Measurements from ENCODE around the gene KDM5A.

KDM5A gene

DNA sequence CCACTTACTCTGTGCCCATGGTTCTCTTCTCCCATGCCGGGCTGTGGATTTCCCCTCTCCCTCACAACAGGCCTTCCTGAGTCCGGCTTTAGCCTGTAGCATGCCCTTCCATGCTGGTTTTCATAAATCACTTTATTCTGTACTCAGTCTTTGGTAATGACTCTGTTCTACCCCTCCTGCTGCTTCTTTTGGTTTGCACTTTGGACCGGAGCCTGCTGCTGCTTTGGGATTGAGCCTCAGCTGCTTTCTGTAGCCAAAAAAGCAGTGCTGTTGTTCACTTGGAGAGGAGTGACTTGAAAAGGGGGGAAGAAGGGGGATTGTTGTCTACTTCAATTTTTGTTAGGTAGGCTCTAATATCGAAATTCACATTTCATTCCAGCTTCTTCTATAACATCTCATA, 118.0 kb downstream of the KDM5A start:
- DNase-seq: no peak

DNA sequence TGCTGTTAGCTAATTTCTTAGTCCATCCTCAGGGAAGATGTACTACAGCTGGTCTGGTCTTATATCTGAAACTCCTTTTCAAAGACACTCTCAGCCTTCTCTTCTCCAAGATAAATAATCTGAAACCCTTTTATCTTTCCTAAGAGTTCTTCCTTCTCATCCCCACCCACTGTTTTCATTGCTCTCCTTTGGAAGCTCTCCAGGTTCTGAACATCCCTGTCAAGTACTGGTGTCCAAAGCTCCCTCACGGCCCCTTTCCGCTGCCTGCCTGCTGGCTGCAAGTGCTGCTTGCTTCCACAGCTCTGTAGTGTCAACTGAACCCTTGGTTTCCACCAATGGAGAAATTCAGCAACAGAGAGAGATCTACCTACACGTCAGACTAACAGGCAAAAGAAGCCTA, 119.9 kb downstream of the KDM5A start:
- no peak for DNase-seq

DNA sequence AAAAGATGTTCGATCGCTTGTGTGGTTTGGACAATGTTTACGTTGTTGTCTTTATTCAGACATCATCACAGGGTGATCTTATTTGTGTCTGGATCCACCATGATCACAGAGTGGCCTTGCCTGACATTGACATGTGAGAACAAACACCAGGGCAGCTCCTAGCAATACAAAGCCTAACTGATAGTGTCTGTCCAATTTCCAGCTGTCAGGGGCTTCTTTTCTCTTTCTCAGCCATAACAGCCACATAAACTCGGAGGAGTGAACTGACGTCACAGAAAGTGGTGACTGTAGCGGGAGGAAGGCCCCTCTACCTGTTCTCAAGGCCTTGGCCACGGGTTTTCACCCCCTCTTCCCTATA, 120.7 kb downstream of the KDM5A start:
- no peak for DNase-seq

DNA sequence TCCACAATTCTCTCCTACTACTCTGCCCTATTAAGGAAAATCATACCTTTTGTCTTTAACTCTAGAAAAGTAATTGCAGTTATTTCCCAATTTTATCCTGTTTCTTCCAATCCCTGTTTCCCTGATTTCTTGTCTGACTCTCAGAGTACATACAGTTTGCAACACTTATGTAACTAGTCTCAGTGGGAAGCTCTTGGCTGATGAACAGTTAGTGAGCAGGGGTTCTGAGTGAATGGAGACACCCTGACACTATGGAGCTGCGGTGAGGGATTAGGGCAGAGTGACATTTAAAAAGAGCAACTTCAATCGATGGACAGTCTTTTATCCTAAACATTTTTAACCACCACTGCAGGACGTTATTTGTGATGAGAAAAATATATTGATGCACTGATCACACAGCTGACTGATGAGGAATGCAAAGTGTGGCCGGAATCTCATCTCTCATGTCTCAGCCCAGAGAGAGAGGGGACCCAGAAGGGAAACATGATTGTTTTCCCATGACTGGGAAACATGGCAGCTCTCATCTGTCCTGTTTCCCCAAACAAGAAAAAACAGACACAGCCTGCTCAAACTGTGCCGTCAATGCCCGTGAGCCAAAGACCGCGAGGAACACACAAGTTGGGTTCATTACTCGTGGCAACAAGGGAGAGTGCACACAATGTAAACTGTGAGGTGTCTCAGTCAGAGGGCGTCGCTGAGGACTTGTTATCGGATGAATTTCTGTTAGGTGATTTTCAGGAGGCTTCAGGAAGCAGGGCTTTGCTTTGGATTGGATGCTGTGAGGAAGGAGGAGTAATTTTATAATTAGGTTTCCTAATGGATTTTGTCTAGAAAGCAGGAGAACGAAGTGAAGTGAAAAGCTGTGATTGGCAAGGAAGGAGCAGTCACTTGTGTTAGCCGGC, 121.3 kb downstream of the KDM5A start:
- no peak for DNase-seq

DNA sequence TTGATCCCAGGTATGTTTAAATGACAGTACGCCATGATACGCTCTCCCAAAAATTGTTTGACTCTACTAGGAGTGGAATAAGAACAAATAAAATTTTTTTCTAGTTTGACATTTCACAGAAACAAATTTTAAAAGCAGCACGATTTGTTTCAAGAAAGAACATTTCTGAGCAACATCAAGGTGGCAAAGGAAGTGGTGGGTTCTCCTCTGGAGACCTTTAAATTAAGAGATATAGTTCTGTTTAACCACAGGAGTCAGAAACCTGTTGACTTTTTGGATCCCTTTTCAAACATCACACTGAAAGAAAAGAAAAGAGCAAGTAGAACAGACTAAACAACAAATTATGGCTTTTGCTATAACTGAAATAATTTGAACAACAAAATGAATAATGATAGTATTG, 124.0 kb downstream of the KDM5A start:
- no peak for DNase-seq

DNA sequence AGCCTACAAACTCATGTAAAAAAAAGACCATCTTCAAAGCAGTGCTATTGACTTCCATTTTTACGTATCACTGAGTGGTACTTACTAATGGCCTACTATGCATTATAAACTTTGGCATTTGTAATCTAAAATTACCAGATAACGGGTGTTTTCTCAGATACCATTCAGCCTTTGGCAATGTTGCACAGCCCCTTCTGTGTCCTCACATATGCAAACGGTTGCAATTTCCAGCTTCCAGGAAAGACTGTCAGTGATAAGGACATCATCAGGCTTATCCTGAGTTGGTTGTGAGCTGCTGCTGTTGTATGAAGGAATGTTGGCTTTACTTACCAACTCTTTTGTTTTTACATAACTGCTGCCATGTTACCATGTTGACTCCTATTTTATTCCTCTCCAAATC, 124.9 kb downstream of the KDM5A start:
- no peak for DNase-seq

DNA sequence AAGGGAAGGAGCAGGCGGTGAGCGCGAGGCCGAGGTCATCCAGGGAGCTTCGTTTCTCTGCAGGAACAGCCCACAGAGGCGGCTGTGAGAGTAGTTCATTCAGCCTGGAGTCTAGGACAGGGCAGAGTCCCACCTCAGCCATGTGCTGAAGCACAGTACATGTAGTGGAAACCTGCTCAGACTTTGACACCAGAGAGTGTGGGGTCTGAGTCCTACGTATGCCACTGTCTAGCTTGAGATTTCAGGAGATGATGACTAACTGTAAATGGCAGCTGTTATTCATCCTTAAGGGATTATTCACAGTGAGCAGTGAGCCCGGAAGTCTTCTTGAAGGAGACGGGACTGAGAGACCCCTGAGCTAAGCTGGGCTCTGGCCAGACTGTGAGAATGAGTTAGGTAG, 125.5 kb downstream of the KDM5A start:
- DNase-seq: no peak

DNA sequence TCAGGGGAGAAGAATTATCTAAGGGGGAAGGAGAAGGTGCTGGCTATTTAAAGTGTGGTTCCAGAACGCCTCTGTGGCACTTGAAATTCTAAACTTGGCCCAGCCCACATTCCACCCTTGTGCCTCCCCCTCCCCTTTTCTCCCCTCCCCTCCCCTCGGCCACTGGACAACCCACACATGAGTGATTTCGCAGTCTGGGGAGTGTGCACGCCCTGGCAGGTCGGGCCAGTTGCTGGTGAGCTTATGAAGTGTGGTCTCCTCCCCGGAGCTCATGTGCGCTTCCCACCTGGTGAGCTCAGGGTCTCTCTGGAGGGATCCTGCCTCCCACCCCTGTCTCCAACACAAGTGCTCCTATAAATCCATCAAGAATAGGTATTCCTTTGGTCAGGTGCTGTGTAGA, 126.3 kb downstream of the KDM5A start, which contains the start of gene SLC6A13:
Gene SLC6A13, minus strand, starts transcription at position 20 of the 400 bp plus-strand sequence. CDS start 2,784 bp downstream, outside the sequence.
- DNase-seq: no peak

DNA sequence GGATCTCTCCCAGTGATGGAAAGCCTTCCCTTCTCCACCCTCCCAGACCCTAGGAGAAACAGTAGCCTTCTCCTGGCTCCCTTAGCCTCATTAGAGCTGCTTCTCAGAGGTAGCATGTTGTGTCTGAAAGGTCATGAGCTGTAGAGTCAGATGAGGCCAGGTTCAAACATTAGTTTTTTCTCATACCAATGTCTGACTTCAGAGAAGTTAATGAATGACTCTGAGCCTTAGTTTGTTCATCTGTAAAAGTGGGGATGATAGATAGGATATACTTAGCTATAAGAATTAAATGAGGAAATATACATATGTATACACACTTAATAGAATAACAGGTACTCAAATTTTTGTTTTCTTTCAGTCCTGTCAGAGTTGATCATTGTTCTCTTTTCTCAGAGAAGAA, 127.0 kb downstream of the KDM5A start:
- DNase-seq: no peak

DNA sequence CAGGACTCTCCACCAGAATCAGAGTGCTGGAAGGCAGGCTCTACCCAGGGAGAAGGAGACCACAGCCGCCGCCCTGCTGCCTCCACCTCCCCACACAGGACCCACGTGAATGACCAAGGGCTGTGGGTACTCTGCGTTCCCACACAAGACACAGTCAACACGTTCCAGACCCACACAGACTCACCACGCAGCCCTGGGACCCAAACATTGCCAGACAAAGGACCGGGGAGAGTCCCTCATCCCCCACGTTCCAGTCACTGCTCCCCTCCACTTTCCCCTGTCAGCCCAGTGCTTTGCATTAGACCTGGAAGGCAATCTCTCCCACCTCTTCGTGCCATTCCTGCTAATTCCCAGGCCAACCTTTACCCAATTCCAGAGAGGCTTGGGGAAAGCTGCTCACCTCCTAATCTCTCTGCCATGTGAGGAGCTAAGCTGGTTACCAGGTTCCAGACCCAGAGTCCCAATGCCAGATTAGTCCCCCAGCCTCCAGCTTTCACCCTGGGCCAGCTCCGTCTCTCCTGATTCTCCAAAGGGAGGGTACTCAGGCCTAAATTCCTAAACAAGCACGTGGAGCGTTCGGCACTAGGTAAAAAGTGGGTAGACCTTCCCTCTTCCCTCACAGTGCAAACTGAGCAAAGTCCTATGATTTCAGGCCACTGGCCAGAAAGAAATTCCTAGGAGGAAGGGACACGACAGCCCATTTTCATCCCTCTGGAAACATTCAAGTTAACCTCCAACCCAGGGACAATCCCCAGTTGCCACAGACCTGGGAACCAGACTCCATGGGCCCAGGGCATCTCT, 131.4 kb downstream of the KDM5A start:
- DNase-seq: no peak

DNA sequence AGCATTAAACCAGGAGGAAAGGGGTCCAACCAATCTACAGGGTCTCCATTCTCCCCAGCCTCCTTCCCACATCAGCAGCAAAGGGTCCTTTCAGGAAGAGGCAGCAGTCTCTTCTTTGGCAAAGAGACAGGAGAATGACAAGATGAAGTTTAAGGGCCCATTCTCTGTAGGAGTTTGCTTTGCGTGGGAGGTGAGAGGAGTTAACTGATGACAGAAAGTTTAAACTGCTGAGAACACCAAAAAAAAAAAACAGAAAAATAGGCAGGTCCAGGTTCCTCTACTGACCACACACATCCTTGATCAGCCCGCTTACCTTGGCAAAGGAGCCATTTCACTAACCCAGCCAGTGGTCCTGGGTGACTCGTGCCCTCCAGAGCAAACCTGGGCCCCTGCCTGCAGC, 132.2 kb downstream of the KDM5A start:
- no peak for DNase-seq

DNA sequence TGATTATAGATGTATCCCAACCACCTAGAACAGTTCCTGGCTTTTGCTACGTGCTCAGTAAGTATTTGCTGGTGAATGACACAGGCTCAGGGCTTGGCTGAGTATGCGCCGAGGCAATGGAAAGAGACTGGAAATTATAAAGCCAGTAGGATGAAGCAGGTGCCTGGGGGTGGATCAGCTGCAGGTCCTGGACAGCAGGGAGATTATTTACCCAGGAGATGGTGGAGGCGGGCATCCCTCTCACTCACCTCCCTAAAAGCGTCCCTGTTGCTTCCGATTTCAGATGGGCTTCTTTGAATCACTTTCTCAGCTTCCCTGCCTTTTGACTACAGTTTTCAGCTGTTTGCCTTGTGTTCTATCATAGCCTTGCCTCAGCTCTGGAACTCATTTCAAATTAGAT, 132.9 kb downstream of the KDM5A start:
- DNase-seq: no peak

DNA sequence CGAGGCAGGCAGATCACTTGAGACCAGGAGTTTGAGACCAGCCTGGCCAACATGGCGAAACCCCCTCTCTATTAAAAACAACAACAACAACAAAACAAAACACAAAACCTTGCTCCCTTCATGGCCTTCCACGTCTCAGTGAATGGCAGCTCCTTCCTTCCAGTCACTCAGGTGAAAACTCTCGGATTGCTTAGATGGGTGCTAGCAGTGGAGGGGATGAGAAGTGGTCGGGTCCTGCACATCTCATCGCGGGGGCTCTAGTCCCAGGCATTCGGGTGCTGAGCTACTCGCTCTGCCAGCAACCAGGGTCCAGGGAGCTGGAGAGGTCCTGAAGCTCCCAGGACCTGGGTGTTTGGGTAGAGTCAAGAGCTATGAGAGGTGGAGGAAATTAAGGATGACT, 134.2 kb downstream of the KDM5A start:
- no peak for DNase-seq

DNA sequence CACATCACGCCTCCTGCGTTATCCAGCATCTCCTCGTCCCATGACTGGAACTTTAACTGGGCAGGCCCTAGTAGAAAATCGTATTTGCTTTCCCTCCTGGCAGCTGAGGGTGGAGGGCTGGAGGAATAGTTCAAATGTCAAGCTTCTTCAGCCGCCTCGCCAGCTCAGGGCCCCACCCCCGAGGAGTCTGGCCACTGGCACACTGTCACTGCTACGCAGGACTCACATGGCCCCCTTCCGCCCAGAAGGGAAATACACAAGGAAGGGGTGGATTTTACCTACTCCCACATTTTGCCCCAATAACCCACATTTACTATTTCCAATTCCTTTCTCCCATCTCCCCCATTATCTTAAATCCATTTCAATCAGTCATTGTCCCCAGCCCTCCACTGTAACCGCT, 135.1 kb downstream of the KDM5A start:
- no peak for DNase-seq

DNA sequence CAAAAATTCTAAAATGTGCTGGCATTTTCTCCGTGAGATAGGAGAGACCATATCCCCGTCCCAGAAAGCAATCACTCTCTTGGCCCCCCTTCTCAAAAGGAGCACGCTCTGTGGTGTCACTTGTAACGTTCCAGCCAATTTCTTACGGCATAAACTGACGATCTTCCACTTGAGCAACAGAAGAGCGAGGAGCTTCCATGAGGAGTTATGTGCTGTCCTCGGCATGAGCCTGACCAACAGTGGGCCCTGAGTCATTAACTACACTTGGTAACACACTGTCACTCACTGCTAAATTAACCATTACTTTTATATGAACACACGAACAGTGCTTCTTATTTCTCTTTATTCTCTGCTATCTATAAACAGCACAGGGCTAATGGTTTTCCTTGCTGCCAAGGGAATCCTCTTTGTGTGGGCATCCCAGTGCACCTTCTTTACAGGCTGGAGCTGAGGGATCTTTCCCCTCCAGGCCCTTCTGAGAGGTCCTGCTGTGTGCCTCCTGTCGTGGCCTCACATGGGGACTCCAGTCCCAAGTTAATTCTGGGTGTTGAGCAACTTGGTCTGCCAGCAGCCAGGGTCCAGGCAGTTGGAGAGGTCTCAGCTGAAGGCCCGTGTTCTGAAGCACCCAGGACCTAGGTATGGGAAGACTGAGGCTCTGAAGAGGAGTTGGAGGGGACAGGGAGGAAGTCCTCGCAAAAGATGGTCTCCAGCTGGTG, 135.8 kb downstream of the KDM5A start:
- DNase-seq: no peak

DNA sequence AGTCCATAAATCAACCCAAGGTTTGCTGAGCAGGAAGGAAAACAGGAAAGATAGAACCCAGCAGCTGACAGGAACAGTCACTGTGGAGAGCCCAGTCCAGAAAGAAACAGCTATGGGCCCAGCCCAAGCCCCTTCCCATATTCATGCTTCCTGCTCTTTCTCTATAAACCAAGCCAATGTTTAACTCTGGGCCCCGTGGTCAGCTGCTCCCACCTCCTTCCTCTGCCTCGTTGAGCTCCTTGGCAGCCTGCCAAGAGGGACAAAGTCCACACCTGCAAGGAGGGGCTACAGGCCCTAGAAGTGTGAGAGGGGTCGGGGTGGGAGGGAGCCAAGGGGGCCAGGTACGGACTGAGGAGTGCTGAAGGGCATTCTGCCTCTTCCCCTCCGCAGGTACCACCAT, 136.5 kb downstream of the KDM5A start:
- DNase-seq: no peak

DNA sequence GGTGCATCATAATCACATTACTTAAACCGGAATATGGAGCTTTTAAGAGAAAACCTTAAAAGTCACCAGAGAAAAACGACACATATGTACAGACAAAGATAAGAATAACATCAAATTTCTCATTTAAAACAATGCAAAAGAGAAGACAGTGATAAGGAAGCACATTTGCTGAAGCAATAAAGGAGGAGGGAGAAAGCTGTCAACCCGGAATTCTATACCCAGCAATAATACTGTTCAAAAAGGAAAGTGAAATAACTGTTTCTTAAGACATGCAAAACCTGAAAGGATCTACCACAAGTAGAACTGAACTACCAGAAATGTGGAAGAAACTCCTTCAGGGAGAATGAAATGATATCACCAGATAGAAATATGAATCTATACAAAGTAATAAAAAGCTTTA, 141.8 kb downstream of the KDM5A start:
- DNase-seq: no peak

DNA sequence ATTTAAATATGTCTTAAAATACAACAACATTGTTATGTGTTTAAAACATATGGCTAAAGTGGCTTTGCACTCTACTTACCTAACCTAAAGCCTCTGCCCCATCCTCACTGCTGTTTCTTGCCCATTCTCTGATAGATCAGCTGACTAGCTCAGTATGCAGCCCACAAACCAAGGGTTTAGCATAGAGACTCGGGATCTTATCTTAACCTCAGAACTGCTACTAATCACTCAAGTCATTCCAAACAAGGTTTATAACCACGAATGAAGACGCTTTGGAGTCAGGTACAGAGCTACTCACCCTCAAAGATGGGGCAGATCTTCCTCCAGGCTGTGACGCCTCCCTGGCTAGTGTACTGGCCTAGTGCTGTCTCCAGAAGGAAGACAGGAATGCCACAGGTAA, 145.7 kb downstream of the KDM5A start:
- no peak for DNase-seq

DNA sequence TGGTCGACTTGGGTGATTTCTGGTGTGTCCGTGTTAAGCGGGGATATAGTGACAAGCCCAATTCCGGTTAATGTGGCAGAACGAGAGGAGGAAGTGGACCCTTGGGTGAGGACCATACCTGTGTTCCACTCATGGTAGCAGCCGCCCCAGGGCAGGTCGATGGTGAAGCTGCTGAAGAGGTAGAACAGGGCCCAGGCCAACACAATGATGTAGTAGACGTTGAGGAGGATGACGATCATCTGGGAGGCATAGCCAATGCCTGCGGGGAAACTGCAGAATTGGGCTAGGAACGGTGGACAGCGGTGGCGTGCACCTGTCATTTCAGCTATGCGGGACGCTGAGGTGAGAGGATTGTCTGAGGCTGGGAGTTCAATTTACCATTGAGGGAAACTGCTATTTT, 146.6 kb downstream of the KDM5A start:
- DNase-seq: no peak

DNA sequence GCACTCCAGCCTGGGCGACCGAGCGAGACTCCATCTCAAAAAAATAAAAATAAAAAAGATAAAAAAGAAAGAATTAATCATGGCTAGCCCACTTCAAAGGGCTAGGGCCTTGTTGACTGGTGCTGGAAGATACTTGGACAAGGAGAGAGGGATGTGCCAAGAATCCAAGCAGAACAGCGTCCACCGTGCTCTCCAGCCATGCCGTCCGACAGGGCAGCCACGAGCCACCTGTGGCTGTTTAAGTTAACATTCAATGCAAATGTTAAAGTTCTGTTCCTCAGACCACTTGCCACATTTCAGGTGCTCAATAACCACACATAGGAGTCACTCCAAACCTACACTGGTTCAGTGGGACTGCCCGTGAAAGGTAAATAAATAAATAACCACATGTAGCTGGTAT, 147.9 kb downstream of the KDM5A start:
- DNase-seq: no peak

DNA sequence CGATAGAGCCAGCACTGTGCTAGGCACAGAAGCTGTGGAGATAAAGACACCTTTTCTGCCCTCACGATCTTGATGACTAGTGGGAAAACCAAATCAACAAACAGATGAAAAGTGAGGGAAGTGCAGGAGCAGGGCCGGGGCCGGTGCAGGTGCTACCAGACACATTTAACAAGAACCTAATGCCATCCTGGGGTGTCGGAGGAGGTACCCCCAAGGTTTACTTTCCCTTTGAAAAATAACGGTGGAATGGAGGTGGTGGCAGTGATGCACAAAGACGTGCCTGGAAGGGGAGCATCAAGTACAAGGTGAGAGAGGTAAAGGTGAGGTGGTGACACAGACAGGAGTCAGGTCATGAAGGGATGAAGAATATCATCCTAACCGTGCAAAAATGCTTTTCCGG, 148.6 kb downstream of the KDM5A start:
- no peak for DNase-seq

DNA sequence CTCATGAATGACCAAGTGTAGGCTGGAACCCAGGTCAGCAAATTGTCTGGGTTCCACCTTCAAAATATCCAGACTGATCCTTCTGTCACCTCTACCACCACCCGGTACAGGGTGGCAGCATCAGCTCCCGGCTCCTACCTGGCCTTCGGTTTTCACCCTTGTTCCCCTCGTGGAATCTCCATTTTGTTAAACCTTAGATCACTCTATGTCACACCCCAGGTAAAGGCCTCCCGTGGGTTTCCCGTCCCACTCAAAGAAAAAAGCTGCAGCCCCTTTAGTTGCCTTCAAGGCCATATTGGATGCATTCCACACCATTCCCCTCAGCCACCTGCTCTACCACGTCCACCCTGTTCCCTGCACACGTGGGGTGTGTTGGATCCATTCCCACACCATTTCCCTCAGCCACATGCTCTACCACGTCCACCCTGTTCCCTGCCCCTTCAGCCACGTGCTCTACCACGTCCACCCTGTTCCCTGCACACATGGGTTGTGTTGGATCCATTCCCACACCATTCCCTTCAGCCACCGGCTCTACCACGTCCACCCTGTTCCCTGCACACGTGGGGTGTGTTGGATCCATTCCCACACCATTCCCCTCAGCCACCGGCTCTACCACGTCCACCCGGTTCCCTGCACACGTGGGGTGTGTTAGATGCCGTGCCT, 150.3 kb downstream of the KDM5A start:
- no peak for DNase-seq

DNA sequence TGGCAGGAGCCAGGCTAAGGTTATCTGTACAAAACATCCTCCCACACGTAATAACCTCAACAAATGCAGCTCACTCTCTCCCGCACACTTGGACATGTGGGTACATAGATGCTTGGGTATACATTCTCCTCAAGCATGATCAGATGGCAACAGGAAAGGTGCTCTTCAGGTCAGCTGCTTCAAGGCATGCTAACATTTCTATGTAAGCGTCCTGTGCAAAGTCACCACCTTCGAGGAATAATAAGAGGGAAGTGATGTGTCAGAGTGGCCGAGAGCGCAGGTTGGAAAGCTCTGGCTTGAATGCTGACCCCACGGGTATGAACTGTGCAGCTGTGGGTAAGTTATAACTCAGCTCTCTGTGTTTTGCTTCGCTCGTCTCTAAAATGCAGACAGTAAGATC, 151.0 kb downstream of the KDM5A start:
- no peak for DNase-seq

Measured in NCI-H524 treated with DMSO at 0.1 percent for 48 hours (cell line).